ENCODE data around the gene GARRE1. TPM values are rescaled to one million over a fixed set of nuclear protein-coding genes. Genes with fewer than 3 reads are reported as not detected.

Gene GARRE1
- total and polyA plus RNA-seq, 2 experiments from 2014 or later = 16.0 to 20.0 TPM

DNA sequence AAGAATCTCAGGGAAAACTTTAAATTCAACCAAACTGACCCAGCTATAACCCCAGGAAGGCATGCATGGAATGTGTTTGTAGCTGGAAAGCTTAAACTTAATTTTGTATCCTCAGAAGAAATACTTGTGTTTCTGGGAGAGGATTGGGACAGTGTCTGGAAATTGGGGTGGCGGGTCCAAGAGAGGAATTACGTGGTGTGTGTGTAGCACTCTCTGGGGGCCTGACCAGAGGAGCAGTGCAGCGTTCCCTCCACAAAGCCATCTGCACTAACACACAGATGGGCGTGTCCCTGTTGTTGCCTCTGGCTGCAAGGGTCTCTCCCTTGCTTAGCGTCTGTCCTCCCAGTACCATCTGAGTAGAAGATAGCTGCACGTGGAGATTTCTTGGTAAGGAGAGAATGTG, 6.4 kb downstream of the GARRE1 start (continued):
- TF ChIP-seq, protein P1, sequence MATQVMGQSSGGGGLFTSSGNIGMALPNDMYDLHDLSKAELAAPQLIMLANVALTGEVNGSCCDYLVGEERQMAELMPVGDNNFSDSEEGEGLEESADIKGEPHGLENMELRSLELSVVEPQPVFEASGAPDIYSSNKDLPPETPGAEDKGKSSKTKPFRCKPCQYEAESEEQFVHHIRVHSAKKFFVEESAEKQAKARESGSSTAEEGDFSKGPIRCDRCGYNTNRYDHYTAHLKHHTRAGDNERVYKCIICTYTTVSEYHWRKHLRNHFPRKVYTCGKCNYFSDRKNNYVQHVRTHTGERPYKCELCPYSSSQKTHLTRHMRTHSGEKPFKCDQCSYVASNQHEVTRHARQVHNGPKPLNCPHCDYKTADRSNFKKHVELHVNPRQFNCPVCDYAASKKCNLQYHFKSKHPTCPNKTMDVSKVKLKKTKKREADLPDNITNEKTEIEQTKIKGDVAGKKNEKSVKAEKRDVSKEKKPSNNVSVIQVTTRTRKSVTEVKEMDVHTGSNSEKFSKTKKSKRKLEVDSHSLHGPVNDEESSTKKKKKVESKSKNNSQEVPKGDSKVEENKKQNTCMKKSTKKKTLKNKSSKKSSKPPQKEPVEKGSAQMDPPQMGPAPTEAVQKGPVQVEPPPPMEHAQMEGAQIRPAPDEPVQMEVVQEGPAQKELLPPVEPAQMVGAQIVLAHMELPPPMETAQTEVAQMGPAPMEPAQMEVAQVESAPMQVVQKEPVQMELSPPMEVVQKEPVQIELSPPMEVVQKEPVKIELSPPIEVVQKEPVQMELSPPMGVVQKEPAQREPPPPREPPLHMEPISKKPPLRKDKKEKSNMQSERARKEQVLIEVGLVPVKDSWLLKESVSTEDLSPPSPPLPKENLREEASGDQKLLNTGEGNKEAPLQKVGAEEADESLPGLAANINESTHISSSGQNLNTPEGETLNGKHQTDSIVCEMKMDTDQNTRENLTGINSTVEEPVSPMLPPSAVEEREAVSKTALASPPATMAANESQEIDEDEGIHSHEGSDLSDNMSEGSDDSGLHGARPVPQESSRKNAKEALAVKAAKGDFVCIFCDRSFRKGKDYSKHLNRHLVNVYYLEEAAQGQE (IDR thresholded peaks at IDR 0.05; ENCODE audit: unreplicated experiment) = no peak
- TF ChIP-seq STAT1 (IDR thresholded peaks at IDR 0.05; ENCODE audit: unreplicated experiment) = no peak
- no peak for TF ChIP-seq JUNB (IDR thresholded peaks at IDR 0.05; ENCODE audit: unreplicated experiment)
- TF ChIP-seq EZH2phosphoT487 (IDR thresholded peaks at IDR 0.05; ENCODE audit: unreplicated experiment) = no peak
- no peak for TF ChIP-seq POLR2AphosphoS5 (IDR thresholded peaks at IDR 0.05; ENCODE audit: low read depth)

DNA sequence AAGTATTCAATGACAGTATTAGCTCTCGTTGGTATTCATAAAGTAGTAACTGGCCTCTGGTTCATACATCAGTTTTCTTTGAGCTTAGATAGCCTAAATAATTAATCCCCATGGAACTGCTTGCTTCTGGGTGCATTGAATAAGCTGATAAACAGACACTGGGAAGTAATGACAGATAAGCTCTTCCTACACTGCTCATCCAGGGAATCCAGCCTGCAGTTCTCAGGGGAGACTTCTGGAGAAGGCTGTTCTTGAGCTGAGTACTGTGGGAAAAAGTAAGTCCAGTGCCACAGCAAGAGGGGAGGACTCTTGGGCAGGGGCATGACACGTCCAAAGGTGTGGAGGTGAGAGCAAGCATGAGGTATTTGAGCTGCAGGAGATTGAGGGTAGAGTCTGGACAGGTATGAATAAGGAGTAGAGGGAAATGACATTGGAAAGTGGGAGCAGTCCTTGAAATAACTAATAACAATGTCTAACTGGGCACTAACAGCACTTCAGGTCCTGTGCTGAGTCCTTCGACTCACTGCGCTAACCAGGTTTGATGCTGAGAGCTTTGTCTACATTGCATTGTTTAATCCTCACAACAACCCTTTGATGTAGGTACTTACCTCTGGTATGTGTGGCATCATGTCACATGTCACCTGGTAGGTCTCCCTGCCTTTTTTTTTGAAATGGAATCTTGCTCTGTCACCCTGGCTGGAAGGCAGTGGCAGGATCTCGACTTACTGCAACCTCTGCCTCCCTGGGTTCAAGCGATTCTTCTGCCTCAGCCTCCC, 7.2 kb downstream of the GARRE1 start:
- peaks cover 72% of the 10 kb centered on the region for H3K79me2 ChIP-seq (replicated peaks; ENCODE audit: insufficient read depth)

DNA sequence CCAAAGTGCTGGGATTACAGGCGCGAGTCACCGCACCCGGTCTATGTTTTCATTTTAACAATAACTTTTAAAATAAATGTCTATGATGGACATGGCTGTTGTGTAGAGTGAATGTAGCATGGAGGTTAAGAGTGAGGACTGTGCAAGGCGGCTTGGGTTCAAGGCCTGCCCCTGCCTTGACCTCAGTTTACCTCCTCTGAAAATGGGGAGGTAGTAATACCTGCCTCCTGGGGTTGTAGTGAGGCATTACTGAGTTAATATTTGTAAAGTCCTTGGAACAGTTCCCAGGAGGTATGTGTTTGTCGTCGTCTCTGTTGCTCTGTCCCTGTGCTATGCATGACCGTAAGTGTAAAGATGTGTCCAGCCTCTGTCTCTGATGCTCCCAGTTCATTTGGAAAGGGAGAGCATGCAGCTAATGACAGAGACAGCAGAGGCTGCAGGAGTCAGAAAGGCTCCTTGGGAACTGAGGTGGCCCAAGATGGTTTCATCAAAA, 9.4 kb downstream of the GARRE1 start:
- ATAC-seq (no peak), DNase-seq (ENCODE audit: low spot score) (no peak)
- Histone ChIP-seq H3K4me3 (no peak overlapping the region), H3F3A (replicated peaks; ENCODE audit: low read depth) (peaks cover 2% of the 10 kb centered on the region; the same call in 1 of the 2 replicates), H3K4me2 (no peak overlapping the region), H3K79me2 (replicated peaks; ENCODE audit: insufficient read depth) (peaks cover 75% of the 10 kb centered on the region), H3K4me1 (ENCODE audit: insufficient read depth) (peaks cover 28% of the 10 kb centered on the region), H4K20me1 (replicated peaks; ENCODE audit: insufficient read depth) (peaks cover 26% of the 10 kb centered on the region; the same call in 1 of the 2 replicates), H3K27ac (ENCODE audit: low read depth) (peak overlapping the region; percentile 22; the same call in 1 of the 2 replicates), H3K36me3 (ENCODE audit: insufficient read depth) (no peaks in the 10 kb centered on the region), H3K9me2 (ENCODE audit: insufficient read depth) (no peaks in the 10 kb centered on the region), H3K27me3 (ENCODE audit: insufficient read depth) (no peaks in the 10 kb centered on the region), H2AFZ (no peak overlapping the region)
- Mint-ChIP-seq H3K27me3 (ENCODE audit: insufficient read depth, low read depth, poor library complexity) (peaks cover 4% of the 10 kb centered on the region), H3K36me3 (ENCODE audit: low read depth) (no peaks in the 10 kb centered on the region; the same call in 2 of the 3 replicates), H3K9me3 (no peaks in the 10 kb centered on the region), H3K4me3 (no peak overlapping the region), H3K4me1 (peaks cover 30% of the 10 kb centered on the region), H3K27ac (no peak overlapping the region)
- TF ChIP-seq, protein P2, sequence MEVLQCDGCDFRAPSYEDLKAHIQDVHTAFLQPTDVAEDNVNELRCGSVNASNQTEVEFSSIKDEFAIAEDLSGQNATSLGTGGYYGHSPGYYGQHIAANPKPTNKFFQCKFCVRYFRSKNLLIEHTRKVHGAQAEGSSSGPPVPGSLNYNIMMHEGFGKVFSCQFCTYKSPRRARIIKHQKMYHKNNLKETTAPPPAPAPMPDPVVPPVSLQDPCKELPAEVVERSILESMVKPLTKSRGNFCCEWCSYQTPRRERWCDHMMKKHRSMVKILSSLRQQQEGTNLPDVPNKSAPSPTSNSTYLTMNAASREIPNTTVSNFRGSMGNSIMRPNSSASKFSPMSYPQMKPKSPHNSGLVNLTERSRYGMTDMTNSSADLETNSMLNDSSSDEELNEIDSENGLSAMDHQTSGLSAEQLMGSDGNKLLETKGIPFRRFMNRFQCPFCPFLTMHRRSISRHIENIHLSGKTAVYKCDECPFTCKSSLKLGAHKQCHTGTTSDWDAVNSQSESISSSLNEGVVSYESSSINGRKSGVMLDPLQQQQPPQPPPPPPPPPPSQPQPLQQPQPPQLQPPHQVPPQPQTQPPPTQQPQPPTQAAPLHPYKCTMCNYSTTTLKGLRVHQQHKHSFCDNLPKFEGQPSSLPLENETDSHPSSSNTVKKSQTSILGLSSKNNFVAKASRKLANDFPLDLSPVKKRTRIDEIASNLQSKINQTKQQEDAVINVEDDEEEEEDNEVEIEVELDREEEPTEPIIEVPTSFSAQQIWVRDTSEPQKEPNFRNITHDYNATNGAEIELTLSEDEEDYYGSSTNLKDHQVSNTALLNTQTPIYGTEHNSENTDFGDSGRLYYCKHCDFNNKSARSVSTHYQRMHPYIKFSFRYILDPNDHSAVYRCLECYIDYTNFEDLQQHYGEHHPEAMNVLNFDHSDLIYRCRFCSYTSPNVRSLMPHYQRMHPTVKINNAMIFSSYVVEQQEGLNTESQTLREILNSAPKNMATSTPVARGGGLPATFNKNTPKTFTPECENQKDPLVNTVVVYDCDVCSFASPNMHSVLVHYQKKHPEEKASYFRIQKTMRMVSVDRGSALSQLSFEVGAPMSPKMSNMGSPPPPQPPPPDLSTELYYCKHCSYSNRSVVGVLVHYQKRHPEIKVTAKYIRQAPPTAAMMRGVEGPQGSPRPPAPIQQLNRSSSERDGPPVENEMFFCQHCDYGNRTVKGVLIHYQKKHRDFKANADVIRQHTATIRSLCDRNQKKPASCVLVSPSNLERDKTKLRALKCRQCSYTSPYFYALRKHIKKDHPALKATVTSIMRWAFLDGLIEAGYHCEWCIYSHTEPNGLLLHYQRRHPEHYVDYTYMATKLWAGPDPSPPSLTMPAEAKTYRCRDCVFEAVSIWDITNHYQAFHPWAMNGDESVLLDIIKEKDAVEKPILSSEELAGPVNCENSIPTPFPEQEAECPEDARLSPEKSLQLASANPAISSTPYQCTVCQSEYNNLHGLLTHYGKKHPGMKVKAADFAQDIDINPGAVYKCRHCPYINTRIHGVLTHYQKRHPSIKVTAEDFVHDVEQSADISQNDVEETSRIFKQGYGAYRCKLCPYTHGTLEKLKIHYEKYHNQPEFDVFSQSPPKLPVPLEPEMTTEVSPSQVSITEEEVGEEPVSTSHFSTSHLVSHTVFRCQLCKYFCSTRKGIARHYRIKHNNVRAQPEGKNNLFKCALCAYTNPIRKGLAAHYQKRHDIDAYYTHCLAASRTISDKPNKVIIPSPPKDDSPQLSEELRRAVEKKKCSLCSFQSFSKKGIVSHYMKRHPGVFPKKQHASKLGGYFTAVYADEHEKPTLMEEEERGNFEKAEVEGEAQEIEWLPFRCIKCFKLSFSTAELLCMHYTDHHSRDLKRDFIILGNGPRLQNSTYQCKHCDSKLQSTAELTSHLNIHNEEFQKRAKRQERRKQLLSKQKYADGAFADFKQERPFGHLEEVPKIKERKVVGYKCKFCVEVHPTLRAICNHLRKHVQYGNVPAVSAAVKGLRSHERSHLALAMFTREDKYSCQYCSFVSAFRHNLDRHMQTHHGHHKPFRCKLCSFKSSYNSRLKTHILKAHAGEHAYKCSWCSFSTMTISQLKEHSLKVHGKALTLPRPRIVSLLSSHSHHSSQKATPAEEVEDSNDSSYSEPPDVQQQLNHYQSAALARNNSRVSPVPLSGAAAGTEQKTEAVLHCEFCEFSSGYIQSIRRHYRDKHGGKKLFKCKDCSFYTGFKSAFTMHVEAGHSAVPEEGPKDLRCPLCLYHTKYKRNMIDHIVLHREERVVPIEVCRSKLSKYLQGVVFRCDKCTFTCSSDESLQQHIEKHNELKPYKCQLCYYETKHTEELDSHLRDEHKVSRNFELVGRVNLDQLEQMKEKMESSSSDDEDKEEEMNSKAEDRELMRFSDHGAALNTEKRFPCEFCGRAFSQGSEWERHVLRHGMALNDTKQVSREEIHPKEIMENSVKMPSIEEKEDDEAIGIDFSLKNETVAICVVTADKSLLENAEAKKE (CRISPR knock-in tag; IDR thresholded peaks at IDR 0.05) = no peak
- TF ChIP-seq, protein P3, sequence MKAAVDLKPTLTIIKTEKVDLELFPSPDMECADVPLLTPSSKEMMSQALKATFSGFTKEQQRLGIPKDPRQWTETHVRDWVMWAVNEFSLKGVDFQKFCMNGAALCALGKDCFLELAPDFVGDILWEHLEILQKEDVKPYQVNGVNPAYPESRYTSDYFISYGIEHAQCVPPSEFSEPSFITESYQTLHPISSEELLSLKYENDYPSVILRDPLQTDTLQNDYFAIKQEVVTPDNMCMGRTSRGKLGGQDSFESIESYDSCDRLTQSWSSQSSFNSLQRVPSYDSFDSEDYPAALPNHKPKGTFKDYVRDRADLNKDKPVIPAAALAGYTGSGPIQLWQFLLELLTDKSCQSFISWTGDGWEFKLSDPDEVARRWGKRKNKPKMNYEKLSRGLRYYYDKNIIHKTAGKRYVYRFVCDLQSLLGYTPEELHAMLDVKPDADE (IDR thresholded peaks at IDR 0.05) = no peak

More for the DNA sequence above, 7.2 kb downstream of the GARRE1 start:
- H3K4me3 ChIP-seq = no peak overlapping the region
- peaks cover 5% of the 10 kb centered on the region for H3K27me3 Mint-ChIP-seq (ENCODE audit: insufficient read depth, low read depth, poor library complexity)
- no peak overlapping the region; the same call in 1 of the 2 replicates for H3K27ac Mint-ChIP-seq
- H2AFZ ChIP-seq = no peak overlapping the region
- H3K4me3 Mint-ChIP-seq = no peak overlapping the region
- peaks cover 28% of the 10 kb centered on the region for H3K4me1 ChIP-seq (ENCODE audit: insufficient read depth)
- H3K36me3 ChIP-seq (ENCODE audit: insufficient read depth) = no peaks in the 10 kb centered on the region
- H3K4me2 ChIP-seq = peak overlapping the region; percentile 53
- peaks cover 32% of the 10 kb centered on the region for H3K4me1 Mint-ChIP-seq
- H3K27me3 ChIP-seq (ENCODE audit: insufficient read depth) = no peaks in the 10 kb centered on the region
- peaks cover 35% of the 10 kb centered on the region; the same call in 1 of the 2 replicates for H4K20me1 ChIP-seq (replicated peaks; ENCODE audit: insufficient read depth)
- H3K9me2 ChIP-seq (ENCODE audit: insufficient read depth) = no peaks in the 10 kb centered on the region
- H3K27ac ChIP-seq (ENCODE audit: low read depth) = peak overlapping the region; percentile 53; the same call in 1 of the 2 replicates
- H3F3A ChIP-seq (replicated peaks; ENCODE audit: low read depth) = peaks cover 2% of the 10 kb centered on the region; the same call in 1 of the 2 replicates
- no peak; the same call in 2 of the 3 replicates for ATAC-seq
- DNase-seq (ENCODE audit: low spot score) = peak; percentile 60
- no peaks in the 10 kb centered on the region for H3K9me3 Mint-ChIP-seq
- no peaks in the 10 kb centered on the region; the same call in 2 of the 3 replicates for H3K36me3 Mint-ChIP-seq (ENCODE audit: low read depth)
- TF ChIP-seq NANOG (IDR thresholded peaks at IDR 0.05; ENCODE audit: borderline replicate concordance) = no peak

Measured in GM23338 (cell line).